HCT116 (cell line): ENCODE data around the gene ATP1A4. TPM values are rescaled to one million over a fixed set of nuclear protein-coding genes. Genes with fewer than 3 reads are reported as not detected.

Experiments
- ATAC-seq: fragments of 200-7000 bp; cut with Tn5 transposase; 2 replicates; pipeline ENCODE4 v1.9.1; 2020; ENCODE audit warnings: mild to moderate bottlenecking, moderate library complexity
- BruUV-seq: library from RNA; stranded (reverse); fragments of 400-500 nt; replicated peaks from 2 replicates; lab custom pipeline; 2021; lab: Mats Ljungman, UMichigan
- CTCF ChIA-PET: fragments of 300-600 bp; sonication (Branson Sonifier 250); formaldehyde crosslinking; loops from one replicate; lab custom pipeline; 2021; ENCODE audit warnings: antibody characterized with exemption; lab: Charles Lee
- POLR2A ChIA-PET: fragments of 300-600, 350-600 bp; sonication (Branson Sonifier 250); formaldehyde crosslinking; loops from one replicate; lab custom pipeline; 2021; ENCODE audit warnings: antibody characterized with exemption; lab: Charles Lee
- RAD21 ChIA-PET, 2 experiments: fragments of 300-600 bp; sonication (Branson Sonifier 250); formaldehyde crosslinking; loops; one replicate each; lab custom pipeline; 2023; ENCODE audit warnings: low total read pairs in 2 of 2; ENCODE audit not compliant: uncharacterized antibody in 2 of 2, unreplicated experiment in 2 of 2, low non-redundant PET in 1 of 2; lab: Charles Lee
- DNase-seq: peaks from one replicate; pipeline ENCODE4 v3.0.0-alpha.2; 2010; ENCODE audit warnings: low read depth, low spot score
- H2AFZ ChIP-seq: fragments of 200-600 bp; shearing (Covaris generic), sonication (generic); 2 replicates; pipeline ENCODE4 v1.6.1; 2017; ENCODE audit warnings: low read depth, mixed run types, mixed read lengths, antibody characterized with exemption, low read length; ENCODE audit not compliant: poor library complexity, severe bottlenecking
- H3K27ac ChIP-seq: 2 replicates; pipeline ENCODE4 v1.5.1; 2012; ENCODE audit warnings: low read depth, low read length
- H3K27me3 ChIP-seq: fragments of 200-600 bp; sonication (generic); 2 replicates; pipeline ENCODE4 v1.6.1; 2016; ENCODE audit warnings: mixed run types, low read length, mixed read lengths; ENCODE audit not compliant: insufficient read depth
- H3K36me3 ChIP-seq, 2 experiments: fragments of 200-500 bp in 1 of 2; fragments of 200-600 bp in 1 of 2; sonication (Bioruptor generic) in 1 of 2; sonication (generic) in 1 of 2; 2 replicates each; pipeline versions ENCODE4 v1.5.1 to v1.6.1; 2014 to 2016; ENCODE audit warnings: low read length in 2 of 2, inconsistent platforms in 1 of 2, mixed read lengths in 1 of 2, mixed run types in 1 of 2; ENCODE audit not compliant: insufficient read depth in 2 of 2, control insufficient read depth in 1 of 2
- H3K4me1 ChIP-seq, 2 experiments: fragments of 200-600 bp in 1 of 2; sonication (generic) in 1 of 2; 2 replicates each; pipeline versions ENCODE4 v1.5.1 to v1.6.1; 2012 to 2017; ENCODE audit warnings: low read length in 2 of 2, inconsistent platforms in 1 of 2, mild to moderate bottlenecking in 1 of 2, mixed read lengths in 1 of 2, mixed run types in 1 of 2, moderate library complexity in 1 of 2; ENCODE audit not compliant: insufficient read depth in 2 of 2, control insufficient read depth in 1 of 2
- H3K4me2 ChIP-seq: fragments of 200-600 bp; sonication (generic); 2 replicates; pipeline ENCODE4 v1.6.1; 2017; ENCODE audit warnings: mixed run types, low read length, mixed read lengths
- H3K4me3 ChIP-seq, 2 experiments: fragments of 200-600 bp in 1 of 2; sonication (generic) in 1 of 2; replicated peaks in 1 of 2; 2 replicates each; pipeline ENCODE4 v1.5.1; 2011 to 2016; ENCODE audit warnings: low read length in 2 of 2, control low read depth in 1 of 2, low read depth in 1 of 2, mild to moderate bottlenecking in 1 of 2, mixed read lengths in 1 of 2, mixed run types in 1 of 2
- H3K79me2 ChIP-seq: fragments of 200-600 bp; sonication (generic); 2 replicates; pipeline ENCODE4 v1.6.1; 2017; ENCODE audit warnings: mild to moderate bottlenecking, mixed run types, low read length, moderate library complexity, mixed read lengths; ENCODE audit not compliant: insufficient read depth
- H3K9ac ChIP-seq: fragments of 200-600 bp; sonication (generic); 2 replicates; pipeline ENCODE4 v1.6.1; 2016; ENCODE audit warnings: low read length, mixed read lengths
- H3K9me2 ChIP-seq: fragments of 200-600 bp; sonication (generic), shearing (Covaris generic); 2 replicates; pipeline ENCODE4 v1.6.1; 2017; ENCODE audit warnings: mixed run types, mild to moderate bottlenecking, moderate library complexity; ENCODE audit not compliant: insufficient read depth
- H3K9me3 ChIP-seq, 2 experiments: fragments of 200-500 bp in 1 of 2; fragments of 200-600 bp in 1 of 2; sonication (Bioruptor generic) in 1 of 2; sonication (generic) in 1 of 2; 2 replicates each; pipeline ENCODE4 v1.6.1; 2014 to 2017; ENCODE audit warnings: low read length in 2 of 2, mixed read lengths in 2 of 2, inconsistent platforms in 1 of 2, low read depth in 1 of 2, mild to moderate bottlenecking in 1 of 2, mixed run types in 1 of 2, moderate library complexity in 1 of 2; ENCODE audit not compliant: control insufficient read depth in 1 of 2, insufficient read depth in 1 of 2
- H4K20me1 ChIP-seq: fragments of 200-600 bp; sonication (generic), shearing (Covaris generic); 2 replicates; pipeline ENCODE4 v1.6.1; 2017; ENCODE audit warnings: mixed run types, mild to moderate bottlenecking, moderate library complexity; ENCODE audit not compliant: insufficient read depth
- CBX3 ChIP-seq: IDR thresholded peaks from 2 replicates; pipeline ENCODE4 v1.6.1; 2012; ENCODE audit warnings: low read depth
- CEBPB ChIP-seq: IDR thresholded peaks from 2 replicates; pipeline ENCODE4 v1.6.1; 2012; ENCODE audit warnings: low read depth
- EGR1 ChIP-seq: IDR thresholded peaks from 2 replicates; pipeline ENCODE4 v1.6.1; 2012; ENCODE audit warnings: low read depth
- ELF1 ChIP-seq: IDR thresholded peaks from 2 replicates; pipeline ENCODE4 v1.6.1; 2012; ENCODE audit warnings: low read depth, borderline replicate concordance
- EZH2 ChIP-seq: fragments of 200-600 bp; sonication (generic); IDR thresholded peaks from 2 replicates; pipeline ENCODE4 v1.6.1; 2017; ENCODE audit warnings: antibody characterized with exemption, mixed run types
- EZH2phosphoT487 ChIP-seq: fragments of 200-600 bp; IDR thresholded peaks from 2 replicates; pipeline ENCODE4 v1.6.1; 2018; ENCODE audit warnings: antibody characterized with exemption, borderline replicate concordance
- FOSL1 ChIP-seq: IDR thresholded peaks from 2 replicates; pipeline ENCODE4 v1.6.1; 2012; ENCODE audit warnings: low read depth
- JUND ChIP-seq: IDR thresholded peaks from 2 replicates; pipeline ENCODE4 v1.6.1; 2012
- RAD21 ChIP-seq: IDR thresholded peaks from 2 replicates; pipeline ENCODE4 v1.6.1; 2012; ENCODE audit warnings: low read depth, mild to moderate bottlenecking
- REST ChIP-seq: IDR thresholded peaks from 2 replicates; pipeline ENCODE4 v1.6.1; 2012; ENCODE audit warnings: low read depth
- SIN3A ChIP-seq: IDR thresholded peaks from 2 replicates; pipeline ENCODE4 v1.6.1; 2012; ENCODE audit warnings: low read depth
- SP1 ChIP-seq: IDR thresholded peaks from 2 replicates; pipeline ENCODE4 v1.6.1; 2012; ENCODE audit warnings: low read depth
- SRF ChIP-seq: IDR thresholded peaks from 2 replicates; pipeline ENCODE4 v1.6.1; 2012; ENCODE audit warnings: low read depth
- TCF7L2 ChIP-seq: IDR thresholded peaks from 2 replicates; pipeline ENCODE4 v1.7.0; 2011; ENCODE audit warnings: borderline replicate concordance, inconsistent platforms; ENCODE audit not compliant: insufficient read depth, insufficient read length; ENCODE audit errors: extremely low read depth
- YY1 ChIP-seq: IDR thresholded peaks from 2 replicates; pipeline ENCODE4 v1.6.1; 2011; ENCODE audit warnings: low read length, low read depth, moderate library complexity, mild to moderate bottlenecking; ENCODE audit not compliant: insufficient replicate concordance; ENCODE audit errors: extremely low read depth
- ZFX ChIP-seq: fragments of 450-650 bp; IDR thresholded peaks from 2 replicates; pipeline ENCODE4 v1.6.1; 2017
- ZNF274 ChIP-seq: fragments of 200-500 bp; sonication (Bioruptor generic); IDR thresholded peaks from 2 replicates; pipeline ENCODE4 v1.6.1; 2014; ENCODE audit warnings: mild to moderate bottlenecking, low read depth, low read length, inconsistent platforms
- intact Hi-C: fragments of 100-400 bp; cut with micrococcal nuclease; formaldehyde crosslinking; loops from 2 replicates; pipeline ENCODE4 v1.10.0; 2022
- total RNA-seq: library from RNA; stranded (reverse); gene quantifications from one replicate; pipeline ENCODE4 v1.2.1, GENCODE V29; 2021; ENCODE audit not compliant: unreplicated experiment
- TF ChIP-seq, protein P1 (sequence below), 3 experiments: fragments of 200-600 bp in 1 of 3; sonication (generic) in 1 of 3; IDR thresholded peaks in 2 of 3; conservative IDR thresholded peaks in 1 of 3; 2 replicates each; pipeline ENCODE4 v1.5.1; 2012 to 2017; ENCODE audit warnings: low read depth in 2 of 3, low read length in 2 of 3, antibody characterized with exemption in 1 of 3, borderline replicate concordance in 1 of 3, control low read depth in 1 of 3, mild to moderate bottlenecking in 1 of 3, mixed read lengths in 1 of 3, mixed run types in 1 of 3, moderate library complexity in 1 of 3; ENCODE audit not compliant: insufficient read depth in 1 of 3

ATP1A4 gene
- total RNA-seq, 1 experiment from 2014 or later: not detected

DNA sequence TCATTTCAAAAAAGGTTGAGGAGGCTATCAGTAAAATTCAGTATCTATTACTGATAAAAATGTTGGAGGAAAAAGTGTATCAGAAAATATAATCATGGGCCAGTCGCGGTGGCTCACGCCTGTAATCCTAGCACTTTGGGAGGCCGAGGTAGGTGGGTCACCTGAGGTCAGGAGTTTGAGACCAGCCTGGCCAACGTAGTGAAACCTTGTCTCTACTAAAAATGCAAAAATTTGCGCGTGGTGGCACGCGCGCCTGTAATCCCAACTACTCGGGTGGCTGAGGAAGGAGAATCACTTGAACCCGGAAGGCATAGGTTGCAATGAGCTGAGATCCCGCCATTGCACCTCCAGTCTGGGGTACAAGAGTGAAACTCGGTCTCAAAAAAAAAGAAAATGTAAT lies 5.3 kb upstream of the ATP1A4 start:
- Histone ChIP-seq H3K9me2 (no peaks in the 10 kb centered on the region), H3K4me2 (no peak overlapping the region), H3K4me1 (no peaks in the 10 kb centered on the region), H3K9ac (no peak overlapping the region), H3K9me3 (no peaks in the 10 kb centered on the region)
- CTCF ChIA-PET: no interaction called here
- DNase-seq: no peak
- RAD21 ChIA-PET: no interaction called here
- no peak for TF ChIP-seq REST
- TF ChIP-seq FOSL1: no peak
- no peak for TF ChIP-seq CBX3
- TF ChIP-seq EZH2: no peak
- TF ChIP-seq JUND: no peak
- no peak for TF ChIP-seq ZNF274
- TF ChIP-seq, all 23 proteins: peak for 0
- no peaks in the 10 kb centered on the region for H3K27me3 ChIP-seq
- no peak overlapping the region for H3K4me3 ChIP-seq
- no peak overlapping the region for H3K27ac ChIP-seq
- H3K36me3 ChIP-seq: no peaks in the 10 kb centered on the region
- no peak overlapping the region for H2AFZ ChIP-seq
- no peaks in the 10 kb centered on the region for H3K79me2 ChIP-seq
- no peak for ATAC-seq
- POLR2A ChIA-PET: no interaction called here
- no TSS peak for BruUV-seq
- H4K20me1 ChIP-seq: no peaks in the 10 kb centered on the region
- intact Hi-C loops: no loop called here

DNA sequence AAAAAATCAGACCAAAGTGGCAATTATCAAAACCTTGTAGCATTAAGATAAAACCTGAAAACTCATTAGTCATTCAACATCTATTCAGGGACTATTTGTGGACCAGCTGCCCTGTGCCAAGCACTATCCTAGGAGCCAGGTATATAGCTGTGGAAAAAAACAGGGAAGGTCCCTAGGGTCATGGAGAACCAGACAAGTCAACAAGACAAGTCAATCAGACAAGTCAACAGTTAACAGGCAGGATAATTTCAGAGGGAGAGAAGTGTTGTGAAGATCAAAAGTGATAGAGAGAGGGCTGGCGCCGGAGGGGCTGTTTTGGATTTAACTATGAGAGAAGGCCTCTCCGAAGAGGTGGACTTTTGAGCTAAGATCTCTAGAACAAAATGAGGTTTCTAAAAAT lies 3.3 kb upstream of the ATP1A4 start:
- no peak overlapping the region for H3K9ac ChIP-seq
- no peak overlapping the region for H3K4me2 ChIP-seq
- H3K27ac ChIP-seq: no peak overlapping the region
- BruUV-seq: no TSS peak
- ChIA-PET RAD21 (no interaction called here), CTCF (interaction anchor here (1.6 kb wide), 1 partner anchor 104 kb away, joined by 3 read pairs; no protein-coding TSS in a partner anchor), POLR2A (no interaction called here)
- H3K27me3 ChIP-seq: no peaks in the 10 kb centered on the region
- no peaks in the 10 kb centered on the region for H3K36me3 ChIP-seq
- no peak overlapping the region for H2AFZ ChIP-seq
- DNase-seq (no peak), ATAC-seq (no peak)
- no peaks in the 10 kb centered on the region for H3K9me3 ChIP-seq
- intact Hi-C loops: no loop called here
- H3K4me3 ChIP-seq: no peak overlapping the region
- no peaks in the 10 kb centered on the region for H3K9me2 ChIP-seq
- no peaks in the 10 kb centered on the region for H3K4me1 ChIP-seq
- H4K20me1 ChIP-seq: no peaks in the 10 kb centered on the region
- no peaks in the 10 kb centered on the region for H3K79me2 ChIP-seq
- TF ChIP-seq ZFX: no peak
- no peak for TF ChIP-seq ELF1
- no peak for TF ChIP-seq EGR1
- TF ChIP-seq, protein P1, sequence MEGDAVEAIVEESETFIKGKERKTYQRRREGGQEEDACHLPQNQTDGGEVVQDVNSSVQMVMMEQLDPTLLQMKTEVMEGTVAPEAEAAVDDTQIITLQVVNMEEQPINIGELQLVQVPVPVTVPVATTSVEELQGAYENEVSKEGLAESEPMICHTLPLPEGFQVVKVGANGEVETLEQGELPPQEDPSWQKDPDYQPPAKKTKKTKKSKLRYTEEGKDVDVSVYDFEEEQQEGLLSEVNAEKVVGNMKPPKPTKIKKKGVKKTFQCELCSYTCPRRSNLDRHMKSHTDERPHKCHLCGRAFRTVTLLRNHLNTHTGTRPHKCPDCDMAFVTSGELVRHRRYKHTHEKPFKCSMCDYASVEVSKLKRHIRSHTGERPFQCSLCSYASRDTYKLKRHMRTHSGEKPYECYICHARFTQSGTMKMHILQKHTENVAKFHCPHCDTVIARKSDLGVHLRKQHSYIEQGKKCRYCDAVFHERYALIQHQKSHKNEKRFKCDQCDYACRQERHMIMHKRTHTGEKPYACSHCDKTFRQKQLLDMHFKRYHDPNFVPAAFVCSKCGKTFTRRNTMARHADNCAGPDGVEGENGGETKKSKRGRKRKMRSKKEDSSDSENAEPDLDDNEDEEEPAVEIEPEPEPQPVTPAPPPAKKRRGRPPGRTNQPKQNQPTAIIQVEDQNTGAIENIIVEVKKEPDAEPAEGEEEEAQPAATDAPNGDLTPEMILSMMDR (IDR thresholded peaks at IDR 0.05 in 2 of 3, conservative IDR thresholded peaks at IDR 0.05 in 1 of 3; ENCODE audit: borderline replicate concordance in 1 of 3, insufficient read depth in 1 of 3, low read depth in 2 of 3, low read length in 2 of 3): no peak
- no peak for TF ChIP-seq EZH2phosphoT487
- no peak for TF ChIP-seq EZH2
- no peak for TF ChIP-seq TCF7L2
- no peak for TF ChIP-seq RAD21
- TF ChIP-seq CBX3: no peak
- TF ChIP-seq FOSL1: no peak
- no peak for TF ChIP-seq YY1
- TF ChIP-seq SP1: no peak
- no peak for TF ChIP-seq SRF
- no peak for TF ChIP-seq JUND
- TF ChIP-seq CEBPB: no peak
- no peak for TF ChIP-seq SIN3A
